Transverse colon (tissue), 4 donors: ENCODE measurements around the gene COL21A1. TPM values are rescaled to one million over a fixed set of nuclear protein-coding genes. Genes with fewer than 3 reads are reported as not detected.

ENCODE experiments used
- DNase-seq: peaks from one replicate; pipeline ENCODE4 v3.0.0-alpha.2; 2019
- H3K27ac ChIP-seq, 4 donors: fragments of 200-600 bp; sonication (generic); 2 replicates each; pipeline ENCODE4 v1.5.1; 2016 to 2018; ENCODE audit warnings: inconsistent platforms in 4 of 4
- H3K27me3 ChIP-seq: fragments of 200-600 bp; sonication (generic); 2 replicates; pipeline ENCODE4 v1.5.1; 2017; ENCODE audit warnings: inconsistent platforms
- H3K36me3 ChIP-seq, 4 donors: fragments of 200-600 bp; sonication (generic); 2 replicates each; pipeline ENCODE4 v1.5.1; 2017 to 2019; ENCODE audit warnings: inconsistent platforms in 4 of 4
- H3K4me1 ChIP-seq, 4 donors: fragments of 200-600 bp; sonication (generic); 2 replicates each; pipeline ENCODE4 v1.5.1; 2017 to 2020; ENCODE audit warnings: inconsistent platforms in 4 of 4
- H3K4me3 ChIP-seq, 4 donors: fragments of 200-600 bp; sonication (generic); 1 replicate in 1 of 4; 2 replicates in 3 of 4; pipeline versions ENCODE4 v1.5.1 to v1.6.1; 2017 to 2019; ENCODE audit warnings: inconsistent platforms in 4 of 4
- H3K9me3 ChIP-seq, 2 donors: fragments of 200-600 bp; sonication (generic); 2 replicates each; pipeline ENCODE4 v1.5.1; 2017 to 2019; ENCODE audit warnings: inconsistent platforms in 2 of 2
- EP300 ChIP-seq: sonication (generic); formaldehyde crosslinking; IDR thresholded peaks from one replicate; pipeline ENCODE4 v1.6.1; 2017; ENCODE audit warnings: antibody characterized with exemption, low read depth
- POLR2A ChIP-seq: fragments of 450-650 bp; IDR thresholded peaks from one replicate; pipeline ENCODE4 v1.6.1; 2016; ENCODE audit warnings: antibody characterized with exemption, mild to moderate bottlenecking, moderate library complexity
- POLR2AphosphoS5 ChIP-seq, 3 donors: sonication (generic); formaldehyde crosslinking; IDR thresholded peaks; one replicate each; pipeline ENCODE4 v1.6.1; 2016; ENCODE audit warnings: antibody characterized with exemption in 3 of 3
- WGBS, 2 donors: methylation state at CpG; one replicate each; pipeline ENCODE4 v1.1.5; 2018; ENCODE audit warnings: low coverage in 1 of 2; 5-methylcytosine and 5-hydroxymethylcytosine counted together
- in situ Hi-C, 4 donors: fragments of 200-750 bp; cut with MboI; loops; one replicate each; pipeline versions ENCODE4 v1.15.0 to v1.15.1; 2017; ENCODE audit warnings: low sequenced_read_pairs in 3 of 4, low pct_ligation_motif_present in 1 of 4, low pct_unique_long_range_greater_than_20kb in 1 of 4
- intact Hi-C: fragments of 100-400 bp; cut with DNase I; formaldehyde crosslinking; loops from one replicate; pipeline ENCODE4 v1.15.1; 2023; ENCODE audit warnings: low total_unique reads
- total RNA-seq, 4 donors: library from RNA; depleted of rRNA; stranded (reverse); fragments of >200 nt; gene quantifications; one replicate each; pipeline ENCODE4 v1.1.0, GENCODE V29; 2016
- TF ChIP-seq, protein P1 (sequence below), 5 experiments: fragments of 200-600 bp in 3 of 5; fragments of 450-650 bp in 2 of 5; sonication (generic) in 3 of 5; IDR thresholded peaks; 1 replicate in 2 of 5; 2 replicates in 3 of 5; pipeline ENCODE4 v1.5.1; 2016 to 2017; ENCODE audit warnings: antibody characterized with exemption in 5 of 5, inconsistent platforms in 3 of 5, mild to moderate bottlenecking in 2 of 5, moderate library complexity in 1 of 5

The COL21A1 gene
- total RNA-seq, 4 donors from 2014 or later: 0.40 to 5.7 (median 3.3) TPM

DNA sequence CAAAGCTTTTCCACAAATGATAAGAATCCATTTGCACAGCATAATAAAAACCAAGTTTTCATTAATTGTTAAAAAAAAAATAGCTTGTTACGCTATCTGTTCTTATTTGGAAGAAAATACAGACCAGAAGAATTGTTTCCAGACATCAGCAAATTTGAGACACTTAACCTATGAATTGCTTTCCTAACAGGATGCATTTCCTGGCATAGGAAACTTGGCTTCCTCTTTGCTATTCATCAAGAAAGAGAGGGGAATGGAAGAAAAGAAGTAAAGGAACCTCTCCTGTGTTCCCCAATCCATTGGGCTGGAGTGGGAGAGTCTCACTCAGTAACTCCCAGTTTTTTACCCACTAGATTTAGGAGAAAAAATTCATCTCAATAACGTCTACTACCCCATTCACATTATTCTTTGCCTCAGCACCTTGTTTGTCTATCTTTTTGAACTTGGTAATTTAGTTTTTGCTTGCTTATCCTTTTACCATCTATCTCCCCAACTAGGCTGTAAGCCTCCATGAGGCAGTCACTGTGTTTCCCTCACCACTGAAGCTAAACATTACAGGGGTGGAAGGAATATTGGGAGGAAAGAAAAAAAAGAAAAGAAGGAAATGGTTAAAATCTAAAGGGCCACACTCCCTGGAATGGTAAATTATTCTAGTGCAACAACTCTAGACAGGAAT lies 150.3 kb downstream of the COL21A1 start:
- in situ Hi-C loops (no loop called here), intact Hi-C loops (no loop called here)
- TF ChIP-seq POLR2AphosphoS5 (IDR thresholded peaks at IDR 0.05): no peak
- H3K27ac ChIP-seq: no peak overlapping the region
- H3K9me3 ChIP-seq: no peaks in the 10 kb centered on the region
- H3K27me3 ChIP-seq: no peaks in the 10 kb centered on the region
- H3K36me3 ChIP-seq: no peaks in the 10 kb centered on the region
- DNase-seq: no peak
- WGBS, 2 donors: 71 to 73% methylated on average over 2 of the region's 2 CpGs
- no peak overlapping the region for H3K4me3 ChIP-seq
- H3K4me1 ChIP-seq: no peaks in the 10 kb centered on the region

DNA sequence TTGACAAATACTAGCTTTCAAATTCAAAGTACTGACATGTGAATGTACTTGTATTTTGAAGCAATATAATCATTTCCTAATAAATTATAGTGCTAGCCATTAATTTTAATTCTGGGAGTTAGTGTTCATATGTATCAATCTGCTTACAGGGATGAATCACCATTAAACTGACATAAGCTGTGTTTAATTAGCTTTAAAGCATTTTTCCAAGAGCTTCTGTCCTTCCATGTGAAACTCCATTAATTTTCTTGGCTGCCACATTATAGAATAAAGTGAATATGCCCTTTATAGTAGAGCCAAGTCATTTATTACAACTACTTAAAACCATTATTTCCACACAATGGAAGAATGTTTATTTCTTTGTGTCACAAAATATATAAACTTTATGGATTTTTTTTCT lies 150.8 kb downstream of the COL21A1 start:
- Histone ChIP-seq H3K4me3 (no peak overlapping the region), H3K36me3 (no peaks in the 10 kb centered on the region), H3K27me3 (no peaks in the 10 kb centered on the region), H3K27ac (no peak overlapping the region), H3K4me1 (no peaks in the 10 kb centered on the region), H3K9me3 (no peaks in the 10 kb centered on the region)
- intact Hi-C loops: no loop called here
- in situ Hi-C loops: no loop called here
- TF ChIP-seq, protein P1, sequence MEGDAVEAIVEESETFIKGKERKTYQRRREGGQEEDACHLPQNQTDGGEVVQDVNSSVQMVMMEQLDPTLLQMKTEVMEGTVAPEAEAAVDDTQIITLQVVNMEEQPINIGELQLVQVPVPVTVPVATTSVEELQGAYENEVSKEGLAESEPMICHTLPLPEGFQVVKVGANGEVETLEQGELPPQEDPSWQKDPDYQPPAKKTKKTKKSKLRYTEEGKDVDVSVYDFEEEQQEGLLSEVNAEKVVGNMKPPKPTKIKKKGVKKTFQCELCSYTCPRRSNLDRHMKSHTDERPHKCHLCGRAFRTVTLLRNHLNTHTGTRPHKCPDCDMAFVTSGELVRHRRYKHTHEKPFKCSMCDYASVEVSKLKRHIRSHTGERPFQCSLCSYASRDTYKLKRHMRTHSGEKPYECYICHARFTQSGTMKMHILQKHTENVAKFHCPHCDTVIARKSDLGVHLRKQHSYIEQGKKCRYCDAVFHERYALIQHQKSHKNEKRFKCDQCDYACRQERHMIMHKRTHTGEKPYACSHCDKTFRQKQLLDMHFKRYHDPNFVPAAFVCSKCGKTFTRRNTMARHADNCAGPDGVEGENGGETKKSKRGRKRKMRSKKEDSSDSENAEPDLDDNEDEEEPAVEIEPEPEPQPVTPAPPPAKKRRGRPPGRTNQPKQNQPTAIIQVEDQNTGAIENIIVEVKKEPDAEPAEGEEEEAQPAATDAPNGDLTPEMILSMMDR (IDR thresholded peaks at IDR 0.05): no peak
- TF ChIP-seq POLR2AphosphoS5 (IDR thresholded peaks at IDR 0.05): no peak
- TF ChIP-seq EP300: no peak
- TF ChIP-seq POLR2A: no peak
- DNase-seq: no peak

DNA sequence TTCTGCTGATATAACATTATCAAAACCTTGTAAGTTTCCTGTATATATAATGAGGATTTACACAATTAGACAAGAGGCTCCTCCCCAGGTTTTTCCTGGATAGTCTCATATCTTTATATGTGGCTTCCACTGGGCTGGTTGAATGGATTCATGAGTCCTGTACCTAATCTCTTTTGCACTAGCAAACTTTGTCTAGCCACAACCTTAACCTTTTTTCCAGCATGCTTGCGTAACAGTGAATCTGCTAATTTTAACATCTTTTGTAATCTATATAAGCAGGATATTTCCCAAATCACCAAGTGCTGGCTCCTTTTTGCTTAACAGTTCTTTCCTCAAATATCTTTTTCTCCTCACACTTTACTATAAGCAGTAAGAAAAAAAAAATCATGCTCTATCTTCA lies 153.6 kb downstream of the COL21A1 start:
- Histone ChIP-seq H3K4me1 (no peaks in the 10 kb centered on the region), H3K36me3 (no peaks in the 10 kb centered on the region), H3K27ac (no peak overlapping the region), H3K27me3 (no peaks in the 10 kb centered on the region), H3K9me3 (no peaks in the 10 kb centered on the region), H3K4me3 (no peak overlapping the region)
- intact Hi-C loops (no loop called here), in situ Hi-C loops (no loop called here)
- 60 to 96% methylated on average over 1 of the region's 1 CpG for WGBS, 2 donors
- TF ChIP-seq EP300 (no peak), POLR2A (no peak), POLR2AphosphoS5 (IDR thresholded peaks at IDR 0.05) (no peak)
- TF ChIP-seq, protein P1 (IDR thresholded peaks at IDR 0.05): no peak
- no peak for DNase-seq

DNA sequence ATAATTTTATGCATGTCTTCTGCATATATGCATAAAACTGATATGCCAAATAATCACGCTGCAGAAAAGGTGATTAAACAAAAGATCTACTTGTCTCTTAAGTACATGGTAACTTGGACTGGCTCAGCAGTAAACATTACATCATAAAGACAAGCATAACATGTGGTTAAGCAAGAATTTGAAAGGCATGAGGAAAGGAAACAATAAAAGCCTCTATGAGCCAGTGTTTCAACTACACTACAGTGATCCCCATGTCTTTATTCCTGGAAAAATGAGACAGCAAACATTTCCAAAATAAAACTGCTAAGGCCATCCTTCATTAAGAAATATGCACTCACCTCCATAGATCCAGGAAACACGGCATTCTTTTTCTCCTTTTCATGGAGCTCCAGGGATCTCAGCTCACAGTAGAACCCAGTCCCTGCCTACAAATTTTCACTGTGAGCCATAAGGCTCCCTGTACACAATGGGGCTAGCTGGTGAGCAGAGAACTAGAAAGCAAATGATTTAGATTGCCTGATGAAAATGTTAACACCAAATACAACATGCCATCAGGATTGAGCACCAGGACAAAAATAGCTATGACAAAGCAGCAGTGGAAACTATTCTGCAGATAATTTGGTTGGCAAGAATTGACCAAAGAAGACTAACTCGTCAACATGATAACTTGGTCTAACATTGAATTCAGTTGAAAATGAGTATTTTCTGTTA lies 156.1 kb downstream of the COL21A1 start:
- peaks cover 2 to 3% of the 10 kb centered on the region in 2 donors for H3K9me3 ChIP-seq
- in situ Hi-C loops (no loop called here), intact Hi-C loops (no loop called here)
- no peaks in the 10 kb centered on the region for H3K4me1 ChIP-seq
- TF ChIP-seq, protein P1 (IDR thresholded peaks at IDR 0.05): no peak
- TF ChIP-seq POLR2AphosphoS5 (IDR thresholded peaks at IDR 0.05) (no peak), POLR2A (no peak)
- no peaks in the 10 kb centered on the region for H3K27me3 ChIP-seq
- no peaks in the 10 kb centered on the region for H3K36me3 ChIP-seq
- no peak overlapping the region for H3K4me3 ChIP-seq
- peak overlapping the region in 2 of 4 donors; percentile 23 to 39 for H3K27ac ChIP-seq
- WGBS, 2 donors: 27 to 38% methylated on average over 3 of the region's 3 CpGs
- no peak for DNase-seq
